Skin of body (tissue), 2 donors: Measurements from ENCODE around the gene UNC5B. TPM values are rescaled to one million over a fixed set of nuclear protein-coding genes. Genes with fewer than 3 reads are reported as not detected.

ENCODE experiments used
- DNase-seq: peaks from one replicate; lab custom pipeline; 2025; lab: John Stamatoyannopoulos, UW
- total RNA-seq: library from RNA; depleted of rRNA; stranded (reverse); fragments of >200 nt; gene quantifications from one replicate; pipeline ENCODE4 v1.2.3, GENCODE V29; 2014

UNC5B gene
- total RNA-seq, 1 donor from 2014 or later = 11.2 TPM

- no peak for DNase-seq
These were observed 10.4 kb downstream of the UNC5B start for GRCh38 chr10:71222601-71223346.

DNA sequence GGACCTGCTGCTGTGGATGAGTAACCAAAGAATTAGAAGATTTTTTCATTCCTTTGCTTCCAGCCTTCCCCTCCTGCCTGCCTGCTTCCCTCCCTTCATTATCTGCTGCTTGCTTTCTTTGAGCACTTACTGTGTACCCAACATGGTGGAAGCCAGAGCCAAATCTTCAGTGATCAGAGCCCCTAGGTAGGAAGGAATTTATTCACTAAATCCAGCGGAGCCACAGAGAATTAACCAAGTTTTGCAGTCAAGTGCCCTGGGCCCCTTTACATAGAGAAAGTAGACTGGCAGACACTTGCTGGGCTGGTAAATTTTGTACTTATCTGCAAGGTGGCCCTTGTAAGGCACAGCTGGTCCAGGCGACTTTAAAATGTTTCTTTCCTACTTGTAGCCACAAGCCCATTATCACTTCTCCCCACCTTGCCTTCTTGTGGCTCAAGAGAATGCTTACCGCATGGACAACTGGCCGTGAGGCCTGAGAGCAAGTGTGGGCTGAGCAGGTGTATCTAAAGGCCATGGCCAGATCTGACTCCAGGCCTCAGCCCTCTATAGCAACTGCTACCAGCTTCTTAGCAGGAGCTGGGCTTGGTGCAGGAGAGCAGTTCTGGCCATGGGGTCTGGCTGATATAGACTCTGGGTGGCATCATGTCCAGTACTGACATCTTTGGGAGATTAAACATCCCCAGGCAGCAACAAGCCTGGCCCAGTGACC lies 11.1 kb downstream of the UNC5B start:
- no peak for DNase-seq

DNA sequence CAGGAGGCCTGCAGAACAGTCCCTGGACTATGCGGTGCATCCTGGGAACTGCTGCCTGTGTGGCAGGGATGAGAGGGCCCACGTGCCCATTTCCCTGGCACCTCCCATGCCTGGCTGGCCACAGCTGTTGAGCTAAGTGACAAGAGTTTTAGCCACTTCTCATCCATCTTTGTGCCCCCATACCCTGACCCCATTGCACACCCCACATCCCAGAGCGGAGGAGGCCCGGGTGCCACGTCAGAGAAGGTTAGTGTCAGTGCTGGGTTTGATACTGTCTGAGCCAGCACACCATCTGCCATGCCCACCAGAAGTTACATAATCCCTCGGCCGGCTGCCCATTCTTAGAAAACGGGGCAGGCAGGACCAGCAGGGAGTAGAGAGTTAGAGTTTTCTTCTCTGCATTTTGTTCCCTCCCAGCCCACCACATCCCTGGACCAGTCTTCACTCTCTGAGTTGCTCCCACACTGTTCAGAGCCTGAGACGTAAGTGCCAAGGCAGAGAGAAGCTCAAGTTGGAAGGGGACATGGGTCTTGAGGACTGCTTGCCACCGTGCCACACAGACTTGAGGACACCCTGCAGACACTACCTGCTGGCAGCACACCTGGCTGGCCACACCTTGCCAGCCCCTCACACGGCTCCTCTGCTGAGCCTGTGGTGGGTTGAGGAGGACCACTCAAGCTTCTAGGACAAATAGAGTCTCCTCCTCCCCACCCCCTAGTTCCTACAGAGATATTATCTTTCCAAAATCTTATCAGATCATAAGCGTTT lies 13.1 kb downstream of the UNC5B start:
- no peak for DNase-seq

- DNase-seq = no peak
These were observed 16.7 kb downstream of the UNC5B start for GRCh38 chr10:71228875-71229675.

DNA sequence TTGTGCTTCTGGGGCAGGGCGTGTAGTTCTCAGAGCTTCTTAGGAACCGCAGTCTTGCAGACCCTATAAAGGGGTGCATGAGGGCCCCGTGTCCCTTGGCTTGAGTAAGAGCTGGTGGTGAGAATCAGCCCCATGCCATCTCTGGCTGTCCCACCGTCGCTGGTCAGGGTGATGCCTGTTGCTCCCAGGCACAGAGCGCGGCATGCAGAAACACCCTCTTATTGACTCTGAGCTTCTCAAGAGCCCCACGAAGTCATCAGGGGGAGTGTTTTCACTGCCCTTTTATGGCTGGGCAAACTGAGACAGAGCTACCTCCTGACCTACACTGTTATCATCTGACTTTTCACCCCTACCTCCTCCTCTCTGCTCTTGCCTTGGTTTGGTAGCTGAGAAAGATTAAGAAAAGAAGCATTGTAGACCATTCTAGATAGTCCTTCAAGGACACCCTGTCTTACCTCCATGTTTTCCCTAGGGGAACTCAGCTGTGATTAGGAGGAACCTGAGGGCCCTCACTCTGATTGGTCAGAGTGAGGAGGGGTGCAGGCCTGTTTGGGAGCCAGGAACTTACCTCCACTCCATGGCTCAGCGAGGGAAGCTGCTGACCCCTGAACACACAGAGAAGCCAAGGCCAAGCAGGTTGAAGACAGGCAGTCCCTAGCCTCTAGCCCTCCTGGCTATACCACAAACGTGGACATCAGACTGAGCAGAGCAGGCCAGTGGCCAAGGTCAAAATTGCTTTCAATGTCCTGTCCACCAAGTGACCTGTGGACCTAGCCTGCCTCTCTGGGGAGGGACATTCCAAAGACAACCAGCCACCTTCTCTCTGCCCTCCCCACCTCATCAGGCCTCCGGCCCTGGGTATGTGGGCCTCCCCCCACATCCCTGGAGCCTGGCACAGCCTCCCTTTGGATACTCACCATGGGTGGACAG lies 17.6 kb downstream of the UNC5B start:
- DNase-seq = no peak

GRCh38 chr10:71230656-71231025 lies 18.3 kb downstream of the UNC5B start:
- no peak for DNase-seq

- DNase-seq = no peak
These were observed 18.8 kb downstream of the UNC5B start for GRCh38 chr10:71231206-71231605.

- DNase-seq = no peak
These were observed 20.0 kb downstream of the UNC5B start for GRCh38 chr10:71232089-71232998.

- no peak for DNase-seq
These were observed 21.1 kb downstream of the UNC5B start for GRCh38 chr10:71233482-71233892.

GRCh38 chr10:71234004-71234894 lies 21.9 kb downstream of the UNC5B start:
- DNase-seq = no peak

GRCh38 chr10:71234970-71235685 lies 22.8 kb downstream of the UNC5B start:
- no peak for DNase-seq

GRCh38 chr10:71235808-71236207 lies 23.4 kb downstream of the UNC5B start:
- no peak for DNase-seq

DNA sequence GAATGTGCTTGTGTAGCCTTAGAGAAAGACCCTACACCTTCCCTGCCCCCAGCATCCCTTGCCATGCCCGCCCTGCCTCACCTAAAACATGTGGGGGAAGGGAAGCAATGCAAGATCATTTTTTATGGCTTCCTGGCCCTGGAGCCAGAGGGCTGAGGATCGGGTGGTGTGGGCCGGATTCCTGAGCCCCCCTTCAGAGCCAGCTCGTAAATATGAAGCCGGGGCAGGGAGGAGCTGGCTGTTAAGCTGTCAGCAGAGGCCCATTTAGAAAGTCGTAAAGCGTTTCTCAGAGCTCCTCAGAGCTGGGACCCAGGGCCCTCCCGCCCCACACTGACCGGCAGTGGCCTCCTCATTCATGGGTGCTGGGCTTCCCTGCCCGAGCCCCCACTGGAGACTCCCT lies 23.9 kb downstream of the UNC5B start:
- DNase-seq = peak; percentile 21

- no peak for DNase-seq
These were observed 24.7 kb downstream of the UNC5B start for GRCh38 chr10:71236822-71237682.

DNA sequence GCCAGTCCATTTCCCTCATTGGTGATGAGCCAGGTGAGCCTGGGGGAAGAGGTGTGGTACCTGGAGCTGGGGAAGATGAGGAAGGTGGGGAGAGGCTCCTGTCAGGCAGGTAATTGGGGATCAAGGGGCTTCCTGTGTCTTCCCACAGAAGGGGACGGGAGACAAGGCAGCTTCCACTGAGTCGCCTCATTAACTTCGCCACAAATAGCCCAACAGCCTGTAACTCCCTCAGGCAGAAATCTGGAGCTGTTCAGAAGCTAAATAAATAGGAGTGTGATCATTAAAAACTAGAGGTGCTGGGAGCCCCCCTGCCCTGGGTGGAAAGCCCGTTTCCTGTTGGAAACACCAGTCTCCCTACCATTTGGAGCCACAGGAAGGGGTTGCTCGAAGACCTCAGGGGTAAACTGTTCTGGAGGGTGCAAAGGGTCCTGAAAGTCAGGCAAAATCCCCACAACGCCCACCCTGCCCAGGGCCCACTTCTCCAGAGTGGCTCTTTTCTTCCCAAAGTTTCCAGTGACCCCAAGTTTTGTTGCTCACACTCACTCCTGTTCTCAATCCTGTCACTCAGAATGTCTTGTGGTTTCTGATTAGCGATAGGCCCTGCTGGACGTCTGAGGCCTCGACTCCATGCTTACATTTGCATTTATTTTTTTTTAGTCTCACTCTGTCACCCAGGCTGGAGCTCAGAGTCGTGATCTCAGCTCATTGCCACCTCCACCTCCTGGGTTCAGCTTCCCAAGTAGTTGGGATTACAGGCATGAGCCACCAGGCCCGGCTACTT lies 25.7 kb downstream of the UNC5B start:
- no peak for DNase-seq

DNA sequence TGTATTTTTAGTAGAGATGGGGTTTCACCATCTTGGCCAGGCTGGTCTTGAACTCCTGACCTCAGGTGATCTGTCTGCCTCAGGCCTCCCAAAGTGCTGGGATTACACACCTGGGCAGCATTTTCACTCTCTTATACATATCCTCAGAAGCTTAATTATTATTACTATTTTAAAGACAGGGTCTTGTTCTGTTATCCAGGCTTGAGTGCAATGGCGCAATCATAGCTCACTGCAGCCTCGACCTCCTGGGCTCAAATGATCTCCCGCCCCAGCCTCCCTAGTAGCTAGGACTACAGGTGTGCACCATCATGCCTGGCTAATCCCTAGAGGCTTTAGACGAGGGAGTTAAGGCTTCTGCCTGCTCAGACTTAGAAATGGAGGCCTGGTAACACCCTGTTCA lies 26.3 kb downstream of the UNC5B start:
- DNase-seq = no peak
